Stimulated activated CD8-positive, alpha-beta memory T cell treated with anti-CD3 and anti-CD28 coated beads, Interleukin-7, amount 100 ng/mL, for 1 hour (primary cell): ENCODE measurements around the gene CARD16.

ENCODE experiments used
- DNase-seq, 2 donors: peaks; one replicate each; pipeline ENCODE4 v3.0.0-alpha.2; 2020; ENCODE audit warnings: low read depth in 2 of 2

Gene CARD16

GRCh38 chr11:104992781-104993180 is 52.4 kb downstream of the CARD16 start:
- DNase-seq: no peak

GRCh38 chr11:104991994-104992393 is 53.1 kb downstream of the CARD16 start:
- DNase-seq: no peak
